Bone marrow (tissue), 2 donors: ENCODE results near the gene FILIP1L.
A peak's percentile ranks its signal among the peaks of the same experiment; 100 is the strongest.
"Not testable (repeated sequence)": the region's sequence is repeated elsewhere in the genome, so short reads cannot be mapped to it uniquely, and the experiment has no call there.

Source experiments
- DNase-seq, 2 donors: peaks; one replicate each; lab custom pipeline; 2025; lab: John Stamatoyannopoulos, UW

Gene FILIP1L

GRCh38 chr3:99842826-99843589 is 271.3 kb downstream of the FILIP1L start:
- DNase-seq = peak in 1 of 2 donors; percentile 5

GRCh38 chr3:99841949-99842348 is 272.4 kb downstream of the FILIP1L start:
- DNase-seq = not testable (repeated sequence)

- no peak for DNase-seq
These were observed 274.7 kb downstream of the FILIP1L start for GRCh38 chr3:99839613-99840012.

GRCh38 chr3:99838755-99839154 is 275.5 kb downstream of the FILIP1L start:
- DNase-seq = no peak

- DNase-seq = no peak
These were observed 276.6 kb downstream of the FILIP1L start for GRCh38 chr3:99837715-99838114.

- no peak for DNase-seq
These were observed 277.6 kb downstream of the FILIP1L start for GRCh38 chr3:99836681-99837080.

GRCh38 chr3:99834211-99834957 is 279.9 kb downstream of the FILIP1L start:
- no peak for DNase-seq

GRCh38 chr3:99833617-99834205 is 280.6 kb downstream of the FILIP1L start:
- DNase-seq = no peak

- DNase-seq = no peak
These were observed 284.5 kb downstream of the FILIP1L start for GRCh38 chr3:99829844-99830243.

GRCh38 chr3:99825004-99825640 is 289.2 kb downstream of the FILIP1L start:
- peak in 1 of 2 donors; percentile 57 for DNase-seq

GRCh38 chr3:99823723-99824711 is 290.3 kb downstream of the FILIP1L start:
- DNase-seq = no peak

- DNase-seq = no peak
These were observed 295.5 kb downstream of the FILIP1L start for GRCh38 chr3:99818818-99819217.

- peak; percentile 83 to 88 for DNase-seq
These were observed 296.7 kb downstream of the FILIP1L start, which contains the start of gene CMSS1 for GRCh38 chr3:99817437-99818240. Gene CMSS1 (plus strand): TSS chr3:99817862.

- no peak for DNase-seq
These were observed 297.3 kb downstream of the FILIP1L start for GRCh38 chr3:99817047-99817436.

- DNase-seq = no peak
These were observed 303.9 kb downstream of the FILIP1L start for GRCh38 chr3:99810403-99810802.

- no peak for DNase-seq
These were observed 304.7 kb downstream of the FILIP1L start for GRCh38 chr3:99809565-99809964.

GRCh38 chr3:99808163-99808794 is 306.0 kb downstream of the FILIP1L start:
- DNase-seq = peak in 1 of 2 donors; percentile 21

GRCh38 chr3:99805160-99805559 is 309.1 kb downstream of the FILIP1L start:
- DNase-seq = no peak

- no peak for DNase-seq
These were observed 311.0 kb downstream of the FILIP1L start for GRCh38 chr3:99803297-99803696.

GRCh38 chr3:99799422-99799821 is 314.9 kb downstream of the FILIP1L start:
- DNase-seq = no peak
